AG04449 (cell line): Measurements from ENCODE around the gene SYT13.

Experiments used
- CTCF ChIA-PET: fragments of 350-600 bp; formaldehyde crosslinking; extraction: SDS; loops from one replicate; lab custom pipeline; 2021; ENCODE audit warnings: antibody characterized with exemption; lab: Yijun Ruan, JAX
- POLR2A ChIA-PET: fragments of 400-600, 350-600 bp; formaldehyde crosslinking; extraction: SDS; loops from one replicate; lab custom pipeline; 2020; ENCODE audit warnings: antibody characterized with exemption, inconsistent platforms; lab: Yijun Ruan, JAX
- DNase-seq: peaks from one replicate; pipeline ENCODE4 v3.0.0-alpha.2; 2010; ENCODE audit warnings: low read depth, low spot score
- H3K4me3 ChIP-seq: 2 replicates; pipeline ENCODE4 v1.5.1; 2011; ENCODE audit warnings: low read depth, mild to moderate bottlenecking, control low read depth, low read length
- CTCF ChIP-seq: IDR thresholded peaks from one replicate; pipeline ENCODE4 v1.5.1; 2011; ENCODE audit warnings: mild to moderate bottlenecking, moderate library complexity, low read length, control low read depth, inconsistent platforms; ENCODE audit not compliant: insufficient read depth; ENCODE audit errors: missing control alignments

Gene SYT13

GRCh38 chr11:45262900-45263299, 23.2 kb downstream of the SYT13 start:
- DNase-seq = no peak
- ChIA-PET CTCF (no interaction called here), POLR2A (no interaction called here)
- TF ChIP-seq CTCF = no peak
- H3K4me3 ChIP-seq = no peak overlapping the region

DNA sequence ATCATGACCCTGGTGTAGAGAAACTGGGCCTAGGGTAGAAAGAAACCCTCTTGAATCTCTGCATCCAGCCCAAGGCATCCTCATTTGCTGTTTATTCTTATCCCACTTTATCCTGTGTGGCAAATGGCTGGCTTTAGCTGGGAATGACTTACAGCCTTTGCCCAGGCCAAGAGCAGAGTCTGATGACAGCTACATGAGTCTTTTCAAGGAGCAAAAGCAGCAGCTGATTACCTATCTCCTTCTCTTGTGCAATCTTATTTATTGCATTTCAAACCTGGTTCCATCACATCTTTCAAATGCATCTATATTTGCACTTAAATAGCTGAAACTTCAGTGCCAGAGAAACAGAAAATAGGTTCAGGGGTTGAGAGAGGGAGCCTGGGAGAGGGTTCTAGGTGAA, 26.1 kb downstream of the SYT13 start:
- TF ChIP-seq CTCF = no peak
- H3K4me3 ChIP-seq = no peak overlapping the region
- ChIA-PET POLR2A (no interaction called here), CTCF (interaction anchor here (0.9 kb wide), 2 partner anchors 15 to 155 kb away, joined by 3 to 4 read pairs; no protein-coding TSS in a partner anchor)
- DNase-seq = no peak

DNA sequence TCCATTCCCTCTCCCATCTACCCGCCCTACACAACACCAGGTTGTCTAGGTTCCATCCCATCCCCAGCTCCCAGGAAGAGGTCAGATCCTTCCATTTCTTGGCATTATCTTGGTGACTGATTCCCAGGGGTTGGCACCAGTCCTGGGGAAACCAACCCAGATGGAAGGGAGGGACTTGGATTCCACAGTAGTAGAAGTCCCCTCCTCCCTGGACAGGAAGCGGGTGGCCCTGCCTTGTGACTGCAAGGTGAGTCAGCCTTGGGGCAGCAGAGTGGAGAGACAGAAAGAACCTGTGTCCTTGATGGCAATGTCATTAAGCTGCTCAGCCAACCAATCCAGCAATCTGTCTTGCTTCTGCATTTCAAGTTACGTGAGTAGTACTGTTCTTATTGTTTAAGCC, 26.5 kb downstream of the SYT13 start:
- H3K4me3 ChIP-seq = no peak overlapping the region
- no peak for DNase-seq
- ChIA-PET CTCF (interaction anchor here (0.9 kb wide), 1 partner anchor 155 kb away, joined by 3 read pairs; no protein-coding TSS in a partner anchor), POLR2A (no interaction called here)
- TF ChIP-seq CTCF = no peak

- no peak overlapping the region for H3K4me3 ChIP-seq
- TF ChIP-seq CTCF = no peak
- DNase-seq = no peak
- POLR2A ChIA-PET = no interaction called here
- CTCF ChIA-PET = interaction anchor here (1.4 kb wide), 1 partner anchor 156 kb away, joined by 4 read pairs; no protein-coding TSS in a partner anchor
Measured at GRCh38 chr11:45258982-45259530, 27.1 kb downstream of the SYT13 start.

- TF ChIP-seq CTCF = no peak
- ChIA-PET POLR2A (no interaction called here), CTCF (interaction anchor here (2.4 to 3.1 kb wide), 4 partner anchors 11 to 34 kb away, joined by 7 to 37 read pairs (median 21); no protein-coding TSS in a partner anchor)
- H3K4me3 ChIP-seq = no peak overlapping the region
- DNase-seq = no peak
Measured at GRCh38 chr11:45254070-45254469, 32.1 kb downstream of the SYT13 start.

DNA sequence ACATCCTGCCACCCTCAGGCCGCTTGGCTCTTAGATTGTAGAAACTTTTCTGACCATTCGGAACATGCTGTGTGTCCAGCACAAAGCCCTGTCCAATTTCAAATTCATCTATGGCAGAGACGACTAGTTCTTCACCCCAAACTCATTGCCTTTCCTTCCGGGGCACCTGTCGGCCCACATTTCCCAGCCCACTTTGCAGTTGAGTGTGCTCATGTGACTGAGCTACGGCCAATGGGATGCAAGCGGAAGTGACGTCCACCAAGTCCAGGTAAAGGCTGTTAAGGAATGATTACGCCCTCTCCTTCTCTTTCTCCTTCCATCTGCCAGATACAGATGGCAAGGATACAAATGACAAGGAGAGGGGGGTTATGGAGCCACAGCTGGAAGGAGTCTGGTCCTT, 32.5 kb downstream of the SYT13 start:
- no peak for DNase-seq
- POLR2A ChIA-PET = no interaction called here
- no peak overlapping the region for H3K4me3 ChIP-seq
- TF ChIP-seq CTCF = no peak
- CTCF ChIA-PET = interaction anchor here (1.7 to 3.1 kb wide), 8 partner anchors 11 to 143 kb away, joined by 6 to 37 read pairs (median 10); no protein-coding TSS in a partner anchor
